ENCODE data around the gene FARSA. TPM values are rescaled to one million over a fixed set of nuclear protein-coding genes. Genes with fewer than 3 reads are reported as not detected.
A peak's percentile ranks its signal among the peaks of the same experiment; 100 is the strongest.

Gene FARSA
- total RNA-seq, 4 donors from 2014 or later = 21.6 to 49.2 (median 35.8) TPM

DNA sequence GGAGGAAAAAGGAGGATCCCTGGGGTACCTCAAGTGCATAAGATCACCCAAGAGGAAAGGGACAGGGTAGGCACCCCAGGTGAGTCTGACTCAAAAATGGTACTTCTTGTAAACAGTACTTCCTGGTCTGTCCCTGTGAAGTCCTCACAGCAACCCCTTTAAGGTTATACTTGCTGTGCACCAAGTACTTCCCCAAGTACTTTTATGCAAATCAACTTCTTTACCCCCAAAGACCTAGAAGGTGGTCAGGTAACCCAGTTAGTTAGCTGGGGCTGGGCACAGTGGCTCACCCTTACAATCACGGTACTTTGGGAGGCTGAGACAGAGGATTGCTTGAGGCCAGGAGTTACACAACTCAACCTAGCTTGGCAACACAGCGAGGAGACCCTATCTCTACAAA, 7.4 kb upstream of the FARSA start:
- no peaks in the 10 kb centered on the region for H3K9me3 ChIP-seq
- DNase-seq (ENCODE audit: extremely low spot score) = no peak
- peaks cover 49 to 55% (median 52%) of the 10 kb centered on the region in 4 donors for H3K36me3 ChIP-seq
- no peak overlapping the region for H3K4me3 ChIP-seq
- peaks cover 47 to 73% (median 58%) of the 10 kb centered on the region in 4 donors for H3K4me1 ChIP-seq
- intact Hi-C loops (cut with DNase I) = no loop called here
- no peaks in the 10 kb centered on the region for H3K27me3 ChIP-seq
- 73% methylated on average over 2 of the region's 2 CpGs for WGBS
- TF ChIP-seq POLR2AphosphoS5 (IDR thresholded peaks at IDR 0.05) (no peak), POLR2A (IDR thresholded peaks at IDR 0.05; ENCODE audit: low read depth) (no peak), CTCF (IDR thresholded peaks at IDR 0.05) (no peak), EP300 (IDR thresholded peaks at IDR 0.05) (no peak)
- H3K27ac ChIP-seq (replicated peaks in 1 of 4) = peak overlapping the region in 2 of 4 donors; percentile 88 to 96

GRCh38 chr19:12939975-12940423, 6.5 kb upstream of the FARSA start:
- no peaks in the 10 kb centered on the region for H3K27me3 ChIP-seq
- intact Hi-C loops (cut with DNase I) = no loop called here
- H3K27ac ChIP-seq (replicated peaks in 1 of 4) = peak overlapping the region; percentile 88 to 96 (median 93)
- no peak for DNase-seq (ENCODE audit: extremely low spot score)
- H3K4me3 ChIP-seq = peak overlapping the region; percentile 78 to 99 (median 88)
- H3K9me3 ChIP-seq = no peaks in the 10 kb centered on the region
- H3K36me3 ChIP-seq = peaks cover 49 to 54% (median 51%) of the 10 kb centered on the region in 4 donors
- TF ChIP-seq POLR2A (IDR thresholded peaks at IDR 0.05; ENCODE audit: low read depth) (no peak), POLR2AphosphoS5 (IDR thresholded peaks at IDR 0.05) (no peak), EP300 (IDR thresholded peaks at IDR 0.05) (no peak), CTCF (IDR thresholded peaks at IDR 0.05) (no peak)
- 68% methylated on average over 10 of the region's 10 CpGs for WGBS
- H3K4me1 ChIP-seq = peaks cover 46 to 70% (median 55%) of the 10 kb centered on the region in 4 donors

- Histone ChIP-seq H3K4me1 (peaks cover 45 to 62% (median 55%) of the 10 kb centered on the region in 4 donors), H3K27ac (replicated peaks in 1 of 4) (peak overlapping the region; percentile 88 to 96 (median 93)), H3K4me3 (peak overlapping the region; percentile 78 to 99 (median 88)), H3K27me3 (no peaks in the 10 kb centered on the region), H3K9me3 (no peaks in the 10 kb centered on the region), H3K36me3 (peaks cover 42 to 44% (median 42%) of the 10 kb centered on the region in 4 donors)
- DNase-seq (ENCODE audit: extremely low spot score) = no peak
- WGBS = under 1% methylated on average over 21 of the region's 54 CpGs
- TF ChIP-seq POLR2AphosphoS5 (IDR thresholded peaks at IDR 0.05) (no peak), CTCF (IDR thresholded peaks at IDR 0.05) (peak in 2 of 3 experiments; percentile 7 to 40), POLR2A (IDR thresholded peaks at IDR 0.05; ENCODE audit: low read depth) (no peak), EP300 (IDR thresholded peaks at IDR 0.05) (no peak)
- intact Hi-C loops (cut with DNase I) = no loop called here
Observed at GRCh38 chr19:12938779-12939601, 5.5 kb upstream of the FARSA start.

GRCh38 chr19:12937927-12938778, 4.6 kb upstream of the FARSA start, which contains the start of gene CALR:
Gene CALR (plus strand): TSS chr19:12938609. CDS start chr19:12938680, 71 bp downstream.
- Histone ChIP-seq H3K4me3 (peak within 1 kb of the TSS; percentile 78 to 99 (median 88)), H3K4me1 (peaks cover 44 to 57% (median 54%) of the 10 kb centered on the region in 4 donors), H3K9me3 (no peaks in the 10 kb centered on the region), H3K27me3 (no peaks in the 10 kb centered on the region), H3K36me3 (peaks cover 34 to 36% (median 34%) of the 10 kb centered on the region in 4 donors), H3K27ac (replicated peaks in 1 of 4) (peak within 1 kb of the TSS; percentile 88 to 96 (median 93))
- TF ChIP-seq POLR2AphosphoS5 (IDR thresholded peaks at IDR 0.05) (peak; percentile 99 to 100), CTCF (IDR thresholded peaks at IDR 0.05) (no peak), POLR2A (IDR thresholded peaks at IDR 0.05; ENCODE audit: low read depth) (peak; percentile 98), EP300 (IDR thresholded peaks at IDR 0.05) (no peak)
- peak; percentile 100 for DNase-seq (ENCODE audit: extremely low spot score)
- intact Hi-C loops (cut with DNase I) = no loop called here
- WGBS = 0% methylated on average over 2 of the region's 63 CpGs
